Thymus (tissue), 11 donors: Measurements from ENCODE around the gene PRKACA. TPM values are rescaled to one million over a fixed set of nuclear protein-coding genes. Genes with fewer than 3 reads are reported as not detected.

ENCODE experiments used
- DNase-seq, 9 donors: peaks; one replicate each; pipeline ENCODE4 v3.0.0-alpha.2; 2013; ENCODE audit warnings: low spot score in 9 of 9, low read depth in 6 of 9, missing footprints in 1 of 9
- H3K27ac ChIP-seq, 2 donors: one replicate each; pipeline ENCODE4 v1.5.1; 2013; ENCODE audit warnings: control low read depth in 1 of 2, low read depth in 1 of 2, low read length in 1 of 2, mild to moderate bottlenecking in 1 of 2, moderate library complexity in 1 of 2
- H3K27me3 ChIP-seq, 2 donors: one replicate each; pipeline ENCODE4 v1.5.1; 2013; ENCODE audit warnings: low read length in 1 of 2; ENCODE audit not compliant: control insufficient read depth in 2 of 2, insufficient read depth in 1 of 2
- H3K36me3 ChIP-seq, 2 donors: one replicate each; pipeline ENCODE4 v1.5.1; 2013; ENCODE audit warnings: low read length in 1 of 2, mild to moderate bottlenecking in 1 of 2, moderate library complexity in 1 of 2; ENCODE audit not compliant: control insufficient read depth in 2 of 2, insufficient read depth in 2 of 2
- H3K4me1 ChIP-seq, 2 donors: one replicate each; pipeline ENCODE4 v1.5.1; 2013; ENCODE audit warnings: low read length in 2 of 2; ENCODE audit not compliant: control insufficient read depth in 2 of 2, insufficient read depth in 2 of 2
- H3K4me3 ChIP-seq, 2 donors: one replicate each; pipeline ENCODE4 v1.5.1; 2013; ENCODE audit warnings: low read length in 2 of 2, control low read depth in 1 of 2, mild to moderate bottlenecking in 1 of 2
- H3K9me3 ChIP-seq, 2 donors: one replicate each; pipeline ENCODE4 v1.5.1; 2013; ENCODE audit warnings: low read length in 1 of 2, mild to moderate bottlenecking in 1 of 2; ENCODE audit not compliant: control insufficient read depth in 2 of 2, insufficient read depth in 1 of 2
- WGBS: extraction: QIAGEN DNeasy Blood & Tissue Kit; methylation state at CpG from one replicate; pipeline ENCODE4 v1.1.7; 2013; 5-methylcytosine and 5-hydroxymethylcytosine counted together
- polyA plus RNA-seq: library from polyadenylated mRNA; stranded (reverse); fragments of 200-250 nt; gene quantifications from one replicate; pipeline ENCODE4 v1.2.3, GENCODE V29; 2013
- total RNA-seq: library from RNA; stranded (reverse); fragments of 120-200 nt; gene quantifications from one replicate; pipeline ENCODE4 v1.2.4, GENCODE V29; 2013
- donor health status: healthy.

Gene PRKACA
- total and polyA plus RNA-seq, 2 donors: 10.2 to 36.8 TPM

DNA sequence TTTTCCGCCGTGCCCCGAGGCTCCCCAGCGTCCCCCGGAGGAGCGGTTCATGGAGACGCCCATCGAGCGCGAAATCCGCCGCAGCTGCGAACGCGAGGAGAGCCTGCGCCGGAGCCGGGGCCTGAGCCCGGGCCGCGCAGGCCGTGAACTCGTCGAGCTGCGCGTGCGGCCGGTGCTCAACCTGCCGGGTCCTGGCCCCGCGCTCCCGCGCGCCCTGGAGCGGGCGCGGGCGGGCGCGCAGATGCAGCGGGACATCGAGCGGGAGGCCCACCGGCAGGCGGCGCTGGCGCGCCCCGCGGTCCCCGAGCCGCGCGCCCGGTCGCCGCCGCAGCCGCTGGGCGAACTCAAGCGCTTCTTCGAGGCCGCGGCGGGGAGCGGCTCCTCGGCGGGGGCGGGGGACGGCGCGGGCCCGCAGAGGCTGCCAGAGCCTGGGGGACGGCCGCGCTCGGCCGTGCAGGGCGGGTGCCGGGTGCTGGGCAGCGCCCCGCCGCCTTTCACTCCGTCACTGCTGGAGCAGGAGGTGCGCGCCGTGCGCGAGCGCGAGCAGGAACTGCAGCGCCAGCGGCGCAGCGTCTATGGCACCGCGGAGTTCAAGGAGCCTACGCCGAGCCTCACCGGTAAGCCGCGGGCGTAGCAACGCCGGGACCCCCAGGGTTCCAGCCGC, 44.2 kb downstream of the PRKACA start:
- peak overlapping the region; percentile 55 to 67 for H3K27ac ChIP-seq
- H3K27me3 ChIP-seq: peaks cover 12 to 47% of the 10 kb centered on the region in 2 donors
- peaks cover 20 to 33% of the 10 kb centered on the region in 2 donors for H3K4me1 ChIP-seq
- H3K4me3 ChIP-seq: peak overlapping the region; percentile 50 to 66
- WGBS: under 1% methylated on average over 106 of the region's 106 CpGs
- H3K36me3 ChIP-seq: no peaks in the 10 kb centered on the region
- H3K9me3 ChIP-seq: peaks cover 0 to 20% of the 10 kb centered on the region in 2 donors
- DNase-seq: peak in 6 of 9 donors; percentile 60 to 87 (median 80)

DNA sequence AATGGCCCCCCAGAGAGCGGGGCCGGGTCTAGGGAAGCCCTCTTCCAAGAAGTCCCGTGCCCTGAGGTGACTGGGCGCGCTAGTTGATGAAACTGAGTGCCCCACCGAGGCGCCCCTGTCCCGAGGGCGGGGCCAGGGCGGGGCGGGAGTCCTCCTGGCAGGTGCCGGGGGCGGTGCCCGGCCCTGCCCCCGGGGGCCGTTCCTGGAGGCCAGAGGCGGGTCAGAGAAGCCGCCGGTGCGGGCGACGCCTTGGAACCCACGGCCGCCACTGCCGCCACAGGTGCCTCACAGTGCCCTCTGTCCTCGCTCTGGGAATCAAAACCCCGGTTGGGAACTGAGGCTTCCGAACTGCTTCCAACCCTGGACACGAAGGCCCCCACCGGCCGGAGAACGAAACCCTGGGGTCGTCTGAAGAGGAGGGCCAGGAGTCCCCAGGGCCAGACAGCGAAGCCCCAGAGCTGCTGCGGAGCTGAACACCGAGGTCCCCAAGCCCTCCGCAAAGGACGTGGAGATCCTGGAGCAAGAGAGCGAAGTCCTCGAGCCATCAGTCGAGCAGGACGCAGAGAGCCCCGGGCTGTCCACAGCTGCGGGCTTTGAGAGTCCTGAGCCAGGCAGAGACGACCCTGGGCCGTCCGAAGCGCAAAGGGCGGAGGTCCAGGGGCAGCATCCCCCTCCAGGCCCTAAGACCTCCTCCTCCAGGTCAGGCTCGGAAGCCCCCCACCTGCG, 44.9 kb downstream of the PRKACA start, which contains the start of gene MISP3:
Gene MISP3, plus strand, starts transcription at position 252 of the 726 bp plus-strand sequence. CDS start 524 bp downstream, outside the sequence.
- 2% methylated on average over 51 of the region's 51 CpGs for WGBS
- peaks cover 20 to 33% of the 10 kb centered on the region in 2 donors for H3K4me1 ChIP-seq

DNA sequence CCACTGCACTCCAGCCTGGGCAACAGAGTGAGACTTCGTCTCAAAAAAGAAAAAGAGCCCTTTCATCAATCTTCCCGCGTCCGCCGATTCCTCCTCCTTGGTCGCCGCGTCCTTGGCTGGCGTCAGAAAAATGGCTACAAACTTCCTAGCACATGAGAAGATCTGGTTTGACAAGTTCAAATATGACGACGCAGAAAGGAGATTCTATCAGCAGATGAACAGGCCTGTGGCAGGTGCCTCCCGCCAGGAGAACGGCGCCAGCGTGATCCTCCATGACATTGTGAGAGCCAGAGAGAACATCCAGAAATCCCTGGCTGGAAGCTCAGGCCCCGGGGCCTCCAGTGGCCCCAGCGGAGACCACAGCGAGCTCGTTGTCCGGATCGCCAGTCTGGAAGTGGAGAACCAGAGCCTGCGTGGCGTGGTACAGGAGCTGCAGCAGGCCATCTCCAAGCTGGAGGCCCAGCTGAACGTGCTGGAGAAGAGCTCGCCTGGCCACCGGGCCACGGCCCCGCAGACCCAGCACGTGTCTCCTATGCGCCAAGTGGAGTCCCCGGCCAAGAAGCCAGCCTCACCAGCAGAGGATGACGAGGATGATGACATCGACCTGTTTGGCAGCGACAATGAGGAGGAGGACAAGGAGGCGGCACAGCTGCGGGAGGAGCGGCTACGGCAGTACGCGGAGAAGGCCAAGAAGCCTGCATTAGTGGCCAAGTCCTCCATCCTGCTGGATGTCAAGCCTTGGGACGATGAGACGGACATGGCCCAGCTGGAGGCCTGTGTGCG, 47.1 kb downstream of the PRKACA start:
- no peak for DNase-seq
- Histone ChIP-seq H3K4me3 (no peak overlapping the region), H3K27ac (no peak overlapping the region), H3K27me3 (peaks cover 12 to 47% of the 10 kb centered on the region in 2 donors), H3K36me3 (no peaks in the 10 kb centered on the region), H3K9me3 (peaks cover 0 to 20% of the 10 kb centered on the region in 2 donors), H3K4me1 (peaks cover 20 to 33% of the 10 kb centered on the region in 2 donors)
- WGBS: 98% methylated on average over 43 of the region's 43 CpGs

More for the DNA sequence above, 44.9 kb downstream of the PRKACA start, which contains the start of gene MISP3:
- Histone ChIP-seq H3K9me3 (peaks cover 0 to 20% of the 10 kb centered on the region in 2 donors), H3K27me3 (peaks cover 12 to 47% of the 10 kb centered on the region in 2 donors), H3K36me3 (no peaks in the 10 kb centered on the region), H3K4me3 (peak within 1 kb of the TSS; percentile 50 to 66), H3K27ac (peak within 1 kb of the TSS in 1 of 2 donors; percentile 67)
- DNase-seq: no peak

DNA sequence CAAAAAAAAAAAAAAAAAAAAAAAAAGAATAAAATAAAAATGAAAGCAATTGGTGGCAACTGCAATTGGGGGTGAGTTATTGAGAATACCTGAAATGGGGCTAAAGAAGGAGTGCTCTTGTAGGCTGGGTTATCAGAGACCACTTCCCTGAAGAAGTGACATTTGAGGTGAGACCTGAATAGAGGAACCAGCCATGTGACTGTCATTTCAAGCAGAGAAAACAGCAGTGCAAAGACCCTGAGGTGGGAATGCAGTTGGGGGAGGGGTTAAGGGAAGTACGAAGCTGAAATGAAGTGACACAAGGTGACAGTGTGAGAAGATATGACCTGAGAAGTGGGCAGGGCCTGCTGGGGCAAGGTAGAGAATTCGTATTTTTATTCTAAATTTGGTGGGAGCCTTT, 51.4 kb downstream of the PRKACA start:
- peaks cover 0 to 20% of the 10 kb centered on the region in 2 donors for H3K27me3 ChIP-seq
- no peak for DNase-seq
- 79% methylated on average over 2 of the region's 2 CpGs for WGBS

DNA sequence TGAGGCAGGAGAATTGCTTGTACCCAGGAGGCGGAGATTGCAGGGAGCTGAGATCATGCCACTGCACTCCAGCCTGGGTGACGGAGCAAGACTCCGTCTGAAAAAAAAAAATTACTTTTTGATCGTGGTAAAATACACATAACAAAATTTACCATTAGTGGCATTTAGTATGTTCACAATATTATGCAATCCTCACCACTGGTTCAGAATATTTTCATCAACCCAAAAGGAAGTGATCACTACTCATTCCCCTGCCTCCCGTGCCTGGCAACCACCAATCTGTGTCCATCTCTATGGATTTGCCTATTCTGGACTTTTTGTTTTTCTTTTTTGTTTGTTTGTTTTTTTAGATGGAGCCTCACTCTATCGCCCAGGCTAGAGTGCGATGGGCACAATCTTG, 54.5 kb downstream of the PRKACA start:
- no peak for DNase-seq
- Histone ChIP-seq H3K36me3 (no peaks in the 10 kb centered on the region), H3K4me1 (peaks cover 0 to 4% of the 10 kb centered on the region in 2 donors), H3K9me3 (no peaks in the 10 kb centered on the region), H3K27ac (no peak overlapping the region), H3K27me3 (peaks cover 7 to 40% of the 10 kb centered on the region in 2 donors), H3K4me3 (no peak overlapping the region)
- 90% methylated on average over 7 of the region's 7 CpGs for WGBS

More for the DNA sequence above, 51.4 kb downstream of the PRKACA start:
- Histone ChIP-seq H3K27ac (no peak overlapping the region), H3K4me1 (no peaks in the 10 kb centered on the region), H3K36me3 (no peaks in the 10 kb centered on the region), H3K9me3 (no peaks in the 10 kb centered on the region), H3K4me3 (no peak overlapping the region)

DNA sequence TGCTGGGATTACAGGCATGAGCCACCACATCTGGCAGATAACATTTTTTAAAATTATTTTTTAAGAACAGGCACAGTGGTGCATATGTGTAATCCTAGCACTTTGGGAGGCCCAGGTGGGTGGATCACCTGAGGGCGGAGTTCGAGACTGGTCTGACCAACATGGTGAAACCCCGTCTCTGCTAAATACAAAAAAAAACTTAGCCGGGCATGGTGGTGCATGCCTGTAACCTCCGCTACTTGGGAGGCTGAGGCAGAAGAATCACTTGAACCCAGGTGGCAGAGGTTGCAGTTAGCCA, 55.1 kb downstream of the PRKACA start:
- Histone ChIP-seq H3K9me3 (no peaks in the 10 kb centered on the region), H3K27me3 (peaks cover 11 to 45% of the 10 kb centered on the region in 2 donors), H3K4me3 (no peak overlapping the region), H3K36me3 (no peaks in the 10 kb centered on the region), H3K4me1 (peaks cover 0 to 10% of the 10 kb centered on the region in 2 donors), H3K27ac (no peak overlapping the region)
- no peak for DNase-seq
- WGBS: 92% methylated on average over 5 of the region's 5 CpGs

DNA sequence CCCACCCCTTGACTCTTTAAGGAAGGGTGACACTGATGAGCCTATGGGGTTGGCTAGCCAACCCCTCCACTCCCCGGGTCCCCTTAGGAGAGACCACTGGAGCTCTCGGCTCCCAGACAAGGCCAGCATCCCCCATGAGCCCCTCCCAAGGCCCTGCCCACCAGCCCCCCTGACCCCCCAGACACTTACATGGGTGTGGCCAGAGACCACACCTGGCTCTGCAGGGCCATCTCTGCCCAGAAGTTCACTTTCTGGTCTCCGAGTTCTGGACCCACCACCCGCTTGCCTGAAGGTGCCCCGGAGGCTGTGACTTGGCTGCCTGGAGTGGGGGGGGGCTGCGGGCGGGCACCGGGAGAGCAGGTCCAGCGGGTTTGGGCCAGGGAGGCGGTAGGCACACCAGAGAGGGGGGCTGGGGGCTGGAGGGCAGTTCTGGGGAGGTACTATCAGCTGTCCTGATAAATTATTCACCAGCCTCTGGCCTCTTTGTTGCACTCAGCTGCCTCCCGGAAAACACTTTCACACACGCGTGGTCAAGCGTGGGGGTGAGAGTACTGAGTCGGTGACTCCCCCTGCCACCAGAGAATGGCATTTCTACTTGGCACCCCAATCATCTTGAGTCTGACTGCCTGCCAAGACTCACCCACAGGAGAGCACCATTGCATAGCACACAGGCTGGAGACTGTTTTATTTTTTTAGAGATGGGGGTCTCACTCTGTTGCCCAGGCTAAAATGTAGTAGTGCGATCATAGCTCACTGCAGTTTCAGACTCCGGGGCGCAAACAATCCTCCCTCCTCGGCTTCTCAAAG, 55.6 kb downstream of the PRKACA start, which contains the start of gene PALM3:
Gene PALM3, minus strand, starts transcription at position 326 of the 807 bp plus-strand sequence. Its CDS starts 96 bp downstream, at position 230.
- Histone ChIP-seq H3K36me3 (no peaks in the 10 kb centered on the region), H3K4me3 (no peak within 1 kb of the TSS), H3K4me1 (peaks cover 0 to 10% of the 10 kb centered on the region in 2 donors), H3K27ac (no peak within 1 kb of the TSS), H3K27me3 (peaks cover 17 to 50% of the 10 kb centered on the region in 2 donors), H3K9me3 (no peaks in the 10 kb centered on the region)
- WGBS: 85% methylated on average over 19 of the region's 19 CpGs
- DNase-seq: no peak

DNA sequence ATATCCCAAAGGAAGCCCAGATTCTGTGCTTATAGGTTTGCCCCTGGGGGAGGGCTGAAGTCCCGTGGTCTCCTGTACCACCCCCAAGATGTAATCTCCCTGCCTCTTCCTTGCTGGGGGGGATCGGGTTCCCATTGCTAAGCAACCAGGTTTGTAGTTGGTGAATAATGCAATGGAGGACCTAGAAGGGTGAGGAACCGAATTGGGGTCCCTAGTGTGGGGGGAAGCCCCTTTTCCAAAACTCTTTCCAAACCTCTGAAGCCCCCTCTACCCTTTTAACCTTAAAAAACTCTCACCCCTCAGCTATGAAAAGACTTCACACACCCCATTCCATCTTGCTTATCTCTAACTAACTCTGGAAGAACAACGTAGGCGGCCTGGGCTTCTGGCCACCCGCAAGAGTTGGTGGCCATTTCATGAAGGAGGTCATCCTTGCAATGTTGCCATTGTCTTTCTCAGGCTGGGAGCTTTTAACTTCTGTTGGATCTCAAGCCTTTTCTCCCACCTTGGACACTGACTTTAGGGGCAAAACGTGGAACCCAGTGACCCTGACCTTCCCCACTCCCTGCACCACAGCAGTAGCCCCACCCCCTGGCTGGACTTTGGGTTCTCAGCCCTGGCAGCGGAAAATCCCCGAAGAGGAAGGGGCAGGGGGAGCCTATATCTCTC, 56.3 kb downstream of the PRKACA start:
- H3K27ac ChIP-seq: no peak overlapping the region
- H3K9me3 ChIP-seq: no peaks in the 10 kb centered on the region
- no peak for DNase-seq
- H3K4me1 ChIP-seq: peaks cover 0 to 10% of the 10 kb centered on the region in 2 donors
- WGBS: 69% methylated on average over 9 of the region's 9 CpGs
- H3K4me3 ChIP-seq: no peak overlapping the region
- H3K36me3 ChIP-seq: no peaks in the 10 kb centered on the region
- H3K27me3 ChIP-seq: peaks cover 21 to 57% of the 10 kb centered on the region in 2 donors
